Loucy (cell line): ENCODE results near the gene UCK2.

ENCODE experiments used
- CTCF ChIP-seq: fragments of 200-600 bp; sonication (generic); conservative IDR thresholded peaks from 2 replicates; pipeline ENCODE4 v1.5.1; 2014; ENCODE audit warnings: mild to moderate bottlenecking, antibody characterized with exemption, low read length
- EZH2phosphoT487 ChIP-seq: fragments of 200-600 bp; IDR thresholded peaks from 2 replicates; pipeline ENCODE4 v1.6.1; 2018; ENCODE audit warnings: antibody characterized with exemption, mild to moderate bottlenecking, moderate library complexity, borderline replicate concordance

- no peak for TF ChIP-seq CTCF
- TF ChIP-seq EZH2phosphoT487: no peak
These were observed 32.7 kb downstream of the UCK2 start for GRCh38 chr1:165860065-165860464.
